AG08396 (cell line): ENCODE data around the gene VAMP2.

Experiments
- DNase-seq: peaks from one replicate; pipeline ENCODE4 v3.0.0; 2012; ENCODE audit warnings: low spot score, mixed read lengths

VAMP2 gene

DNA sequence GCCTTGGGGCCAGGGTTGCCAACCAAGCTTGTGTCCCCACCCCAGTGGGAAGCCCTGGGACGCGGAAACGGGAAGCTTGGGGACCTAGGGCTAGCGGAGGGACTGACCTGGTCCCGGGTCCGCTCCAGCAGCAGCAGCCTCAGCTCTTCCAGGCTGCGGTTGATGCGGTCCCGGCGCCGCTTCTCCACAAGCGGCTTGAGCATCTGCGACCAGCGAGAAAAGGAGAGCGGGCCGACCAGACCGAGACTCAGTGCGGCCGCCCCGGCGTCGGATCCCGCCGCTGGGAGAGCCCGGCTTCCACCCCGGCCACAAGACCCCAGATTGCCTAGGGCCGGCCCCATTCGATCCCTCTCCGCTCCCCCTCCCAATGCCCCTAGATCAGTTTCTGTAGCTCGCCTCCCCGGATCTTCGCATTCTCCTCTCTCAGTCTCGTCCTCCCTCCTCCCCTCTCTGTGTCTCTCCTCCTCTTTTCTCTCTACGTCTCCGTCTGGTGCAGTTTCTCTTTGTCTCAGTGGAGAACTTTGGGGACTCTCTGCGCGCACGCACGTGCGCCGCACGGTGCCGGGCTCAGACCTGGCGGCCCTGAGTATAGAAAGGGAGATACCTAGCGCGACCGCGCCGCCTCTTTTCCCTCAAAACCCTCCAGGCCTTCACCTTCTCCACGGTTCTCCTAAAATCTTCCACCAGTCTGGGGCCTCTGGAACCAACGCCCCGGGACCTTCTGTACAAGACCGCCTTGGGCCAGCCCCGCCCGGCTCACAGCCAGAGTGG, 39.6 kb downstream of the VAMP2 start:
- DNase-seq: no peak

DNA sequence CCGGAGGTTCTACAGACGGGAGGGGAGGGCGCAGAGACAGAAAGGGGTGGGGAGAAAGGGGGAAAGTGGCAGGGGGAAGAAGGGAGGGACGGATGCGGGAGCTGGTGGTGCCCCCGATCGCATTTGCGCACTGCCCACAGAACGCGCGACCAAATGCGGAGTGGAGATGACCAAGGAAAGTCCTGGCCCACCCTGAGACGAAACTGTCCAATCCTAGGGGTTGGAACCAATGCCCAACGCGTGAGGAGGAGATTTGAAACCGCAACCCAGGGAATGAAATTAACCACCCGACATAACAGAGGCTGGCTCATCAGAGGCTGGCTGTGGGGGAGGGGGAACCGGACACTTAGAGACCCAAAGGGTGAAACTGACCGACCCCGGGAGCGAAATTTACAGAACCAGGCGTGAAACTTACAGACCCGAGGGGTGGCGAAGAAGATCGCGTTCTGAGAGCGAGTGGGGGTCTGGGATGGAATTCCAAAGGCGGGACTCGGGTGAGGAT, 40.3 kb downstream of the VAMP2 start:
- peak; percentile 59 for DNase-seq

DNA sequence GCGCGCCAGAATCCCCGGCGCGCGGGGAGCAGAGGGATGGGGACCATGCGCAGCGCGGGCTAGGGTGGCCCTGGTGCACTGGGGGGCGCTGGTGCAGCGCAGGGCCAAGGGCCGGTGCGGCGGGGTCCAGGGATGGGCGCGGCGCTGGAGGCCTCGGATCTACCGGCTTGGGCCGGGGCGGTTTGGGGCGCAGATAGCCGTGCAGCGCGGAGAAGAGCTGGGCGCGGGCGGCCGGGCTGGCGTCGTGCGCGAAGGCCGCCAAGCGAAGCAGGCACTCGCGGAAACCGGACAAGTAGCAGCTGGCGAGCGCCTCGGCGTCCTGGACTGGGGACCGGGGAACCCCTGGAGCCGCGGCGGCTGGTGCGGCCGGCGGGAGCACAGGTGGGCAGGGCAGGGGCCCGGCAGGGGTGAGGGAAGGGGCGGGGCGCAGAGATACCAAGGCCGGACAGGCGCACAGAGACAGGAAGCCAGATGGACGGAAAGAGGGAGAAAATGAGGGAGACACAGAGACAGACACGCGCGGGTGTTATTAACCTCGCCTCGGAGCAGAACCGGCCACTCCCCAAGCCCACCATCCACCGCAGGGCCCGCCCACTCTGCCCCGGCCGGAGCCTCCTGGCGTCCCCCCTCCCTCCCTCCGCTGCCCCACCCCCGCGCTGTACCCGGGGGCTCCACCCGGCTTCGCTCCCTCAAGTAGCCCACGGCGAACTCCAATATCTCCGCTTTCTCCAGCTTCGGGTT, 40.9 kb downstream of the VAMP2 start:
- DNase-seq: peak; percentile 68

DNA sequence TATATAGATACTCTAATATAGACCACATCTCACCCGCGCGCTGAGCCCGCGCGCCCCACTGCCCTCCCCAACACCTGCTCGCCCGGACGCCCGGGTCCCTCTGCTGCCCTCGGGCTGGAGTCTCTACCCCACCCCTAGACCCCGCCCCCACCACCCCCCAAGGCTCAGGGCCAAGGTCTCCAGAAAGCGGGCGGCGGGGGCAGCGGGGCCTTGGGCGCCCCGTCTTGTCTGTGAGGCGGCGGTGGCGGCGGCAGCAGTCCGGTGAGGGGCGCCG, 41.4 kb downstream of the VAMP2 start:
- DNase-seq: no peak

DNA sequence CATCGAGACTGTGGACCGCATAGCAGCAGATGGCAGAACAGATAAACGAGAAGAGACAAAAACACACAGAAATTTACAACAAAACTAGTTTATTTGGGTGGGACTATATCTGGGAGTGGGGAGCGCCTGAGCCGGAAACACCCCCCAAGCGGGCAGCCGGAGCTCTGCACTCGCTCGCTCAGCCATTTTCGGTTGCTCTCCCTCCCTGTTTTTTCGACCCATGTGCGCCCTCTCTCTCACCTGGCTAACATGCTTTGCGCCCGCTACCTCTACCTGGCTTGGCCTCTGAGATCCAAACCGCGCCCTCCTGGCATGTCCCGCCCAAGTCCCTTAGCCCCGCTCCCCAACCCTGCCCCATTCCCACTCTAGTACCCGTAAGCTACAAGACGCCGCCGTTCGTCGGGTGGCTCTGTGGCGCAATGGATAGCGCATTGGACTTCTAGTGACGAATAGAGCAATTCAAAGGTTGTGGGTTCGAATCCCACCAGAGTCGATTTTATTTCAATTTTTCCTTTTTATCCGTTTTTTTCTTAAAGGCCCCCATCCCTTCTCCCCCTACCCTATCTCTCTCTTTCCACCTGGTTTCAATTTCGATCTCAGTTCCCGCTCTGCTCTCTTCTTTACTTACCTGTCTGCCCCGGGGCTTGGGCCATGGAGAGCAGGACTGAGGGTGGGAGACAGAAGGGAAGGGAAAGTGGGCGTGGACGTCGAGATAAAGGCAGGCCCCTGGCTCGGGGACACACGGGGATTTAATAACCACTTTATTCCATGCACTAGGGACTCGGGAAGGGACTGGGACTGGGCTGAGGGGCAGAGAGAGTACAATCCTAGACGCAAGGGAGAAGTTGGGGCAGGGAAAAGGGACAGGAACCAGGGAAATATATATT, 42.0 kb downstream of the VAMP2 start:
- DNase-seq: peak; percentile 77

DNA sequence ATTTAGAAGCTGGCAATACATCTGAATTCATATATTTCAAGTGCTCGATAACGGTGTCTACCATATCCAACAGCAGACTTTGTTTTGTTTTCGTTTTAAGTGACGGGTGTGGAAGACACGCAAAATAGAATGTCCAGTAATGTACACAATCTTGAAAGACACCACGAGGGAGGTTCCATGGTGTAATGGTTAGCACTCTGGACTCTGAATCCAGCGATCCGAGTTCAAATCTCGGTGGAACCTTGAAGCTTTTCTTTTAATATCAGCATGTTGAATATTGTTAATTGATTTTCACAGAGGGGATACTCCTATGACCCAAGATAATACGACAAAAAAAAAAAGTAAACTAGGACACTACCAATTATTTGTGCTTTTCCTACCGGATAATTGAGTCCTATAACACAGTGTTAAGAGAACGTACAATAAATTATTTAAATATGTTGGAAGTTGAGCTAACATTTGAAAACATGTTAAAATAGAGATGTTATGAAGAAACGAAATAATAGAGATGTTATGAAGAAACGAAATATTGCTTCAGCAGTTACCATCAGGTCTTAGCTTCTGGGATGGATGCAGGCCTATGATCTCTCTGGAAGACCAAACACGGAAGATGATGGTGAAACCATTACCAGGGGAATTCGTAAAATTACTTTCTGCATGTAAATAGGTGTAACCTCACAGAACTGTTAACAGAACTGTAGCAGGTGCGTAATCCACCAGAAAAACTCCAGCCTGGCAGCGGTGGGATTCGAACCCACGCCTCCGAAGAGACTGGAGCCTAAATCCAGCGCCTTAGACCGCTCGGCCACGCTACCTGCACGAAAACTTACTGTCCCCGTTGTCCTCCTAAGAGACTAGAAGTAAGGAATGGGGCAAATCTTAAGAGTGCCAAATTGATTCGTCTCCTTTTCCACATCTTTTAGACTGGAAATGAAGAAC, 42.9 kb downstream of the VAMP2 start:
- peak; percentile 74 for DNase-seq

DNA sequence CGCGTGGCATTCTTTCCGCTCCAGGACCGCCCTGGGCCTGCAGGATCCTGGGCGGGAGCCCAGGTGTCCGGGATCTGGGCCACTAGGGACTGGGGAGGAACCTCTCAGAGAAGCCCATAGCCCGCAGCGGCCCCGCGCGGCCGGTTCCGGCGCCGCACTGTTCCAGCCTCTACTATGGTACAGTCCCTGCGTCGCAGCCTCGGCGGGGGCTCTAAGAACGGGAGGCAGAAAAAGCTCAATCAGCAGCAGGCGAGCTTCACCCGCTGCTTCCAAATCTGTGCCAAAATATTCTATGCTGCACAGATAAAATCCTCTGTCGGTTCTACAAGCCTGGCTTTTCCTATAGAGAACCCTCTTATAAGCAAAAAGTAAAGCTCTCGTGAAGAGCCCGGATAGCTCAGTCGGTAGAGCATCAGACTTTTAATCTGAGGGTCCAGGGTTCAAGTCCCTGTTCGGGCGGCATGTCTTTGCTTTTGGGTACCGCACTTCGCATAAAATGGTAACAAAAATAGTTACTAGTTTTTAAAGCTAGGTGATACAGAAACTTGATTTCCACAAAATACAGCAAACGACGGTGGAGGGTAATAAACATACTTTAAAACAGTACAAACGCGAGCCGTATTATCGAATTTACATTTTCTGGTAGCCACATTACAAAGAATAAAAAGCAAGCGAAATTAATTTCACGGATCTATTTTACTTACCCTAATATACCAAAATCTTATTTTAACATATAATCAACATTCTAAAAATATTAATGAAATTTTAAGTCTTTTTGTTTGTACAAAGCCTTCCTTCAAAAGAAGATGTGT, 43.8 kb downstream of the VAMP2 start:
- peak; percentile 87 for DNase-seq

DNA sequence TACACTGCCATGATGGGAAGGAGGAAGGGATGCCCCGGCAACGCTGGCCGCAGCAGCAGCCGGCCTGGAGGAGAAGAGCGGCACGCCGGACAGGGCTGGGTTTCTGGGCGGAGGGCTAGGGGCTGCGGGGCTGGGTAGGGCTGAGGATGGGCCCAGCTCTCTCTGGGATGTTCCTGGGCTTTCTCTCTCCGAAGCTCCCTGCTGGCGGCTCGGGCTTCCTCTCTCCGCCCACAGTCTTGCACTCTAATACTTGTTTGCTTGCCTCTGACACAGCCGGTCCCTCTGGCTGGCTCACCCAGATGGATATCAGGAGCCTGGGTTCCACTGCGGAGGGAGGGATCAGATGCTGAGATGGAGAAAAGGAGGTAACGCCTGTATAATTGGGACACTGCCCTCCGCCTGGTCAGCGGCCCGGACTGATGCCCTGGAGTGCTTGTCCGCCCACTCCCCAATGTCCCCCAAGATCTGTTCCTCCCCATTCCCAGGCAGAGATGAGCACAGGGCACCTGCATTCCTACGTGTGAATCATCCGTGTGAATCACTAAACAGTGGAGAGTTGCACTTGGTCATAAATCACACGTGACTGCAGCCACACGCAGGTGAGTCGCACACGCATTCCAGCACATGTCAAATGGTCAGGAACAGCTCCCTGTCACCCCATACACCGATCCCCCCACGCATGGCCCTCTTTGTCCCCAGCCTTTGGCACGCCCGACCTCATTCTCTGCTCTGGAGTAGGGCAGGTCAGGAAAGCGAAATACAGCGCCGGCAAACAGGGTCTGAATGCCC, 44.6 kb downstream of the VAMP2 start, which contains the start of gene ALOXE3:
Gene ALOXE3, minus strand, starts transcription at position 535 of the 789 bp plus-strand sequence. Its CDS starts 524 bp downstream, at position 11.
- DNase-seq: peak; percentile 67

DNA sequence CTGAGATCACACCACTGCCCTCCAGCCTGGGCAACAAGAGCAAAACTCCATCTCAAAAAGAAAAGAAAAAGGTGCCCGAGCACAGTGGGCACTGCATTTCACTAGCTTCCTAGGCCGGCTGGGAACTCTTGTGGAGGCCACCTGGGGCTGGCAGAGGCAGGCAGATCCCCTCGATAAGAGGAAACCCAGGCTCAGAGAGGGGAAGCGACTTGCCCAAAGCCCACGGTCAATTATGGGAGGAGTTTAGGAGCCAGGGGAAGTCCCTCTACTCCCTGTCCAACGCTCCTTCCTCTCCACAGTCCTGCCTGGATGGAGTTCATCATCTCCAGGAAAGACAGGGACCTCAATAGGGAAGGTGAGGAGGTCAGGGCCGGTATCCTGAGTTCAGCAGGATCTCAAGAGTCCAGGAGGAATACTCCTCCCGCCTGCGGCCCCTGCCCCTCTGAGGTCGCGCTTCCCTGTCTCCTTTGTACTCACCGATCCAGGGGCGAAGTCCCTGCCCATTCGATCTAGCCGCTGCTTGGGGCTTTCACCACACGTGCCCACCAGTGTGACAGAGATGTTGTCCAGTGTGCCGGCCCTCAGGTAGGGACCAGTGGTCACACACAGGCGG, 45.3 kb downstream of the VAMP2 start:
- DNase-seq: no peak

DNA sequence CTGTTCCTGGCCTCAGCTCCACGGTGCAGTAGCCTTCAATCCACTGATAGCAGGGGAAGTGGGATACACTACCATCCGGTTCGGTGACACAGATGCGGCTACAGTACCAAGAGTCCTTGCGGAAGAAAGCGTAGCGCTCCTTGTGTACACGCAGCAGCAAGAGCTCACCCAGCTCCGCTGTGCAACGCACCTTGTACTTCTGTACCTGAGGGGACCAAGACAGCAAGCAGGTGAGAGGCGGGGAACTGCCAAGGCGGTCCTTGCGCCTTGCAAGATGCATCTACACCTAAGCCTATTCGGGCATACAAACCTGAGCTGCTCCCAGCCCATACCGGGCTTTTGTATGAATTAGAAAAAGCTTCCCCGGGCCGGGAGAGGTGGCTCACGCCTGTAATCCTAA, 46.0 kb downstream of the VAMP2 start:
- DNase-seq: no peak

DNA sequence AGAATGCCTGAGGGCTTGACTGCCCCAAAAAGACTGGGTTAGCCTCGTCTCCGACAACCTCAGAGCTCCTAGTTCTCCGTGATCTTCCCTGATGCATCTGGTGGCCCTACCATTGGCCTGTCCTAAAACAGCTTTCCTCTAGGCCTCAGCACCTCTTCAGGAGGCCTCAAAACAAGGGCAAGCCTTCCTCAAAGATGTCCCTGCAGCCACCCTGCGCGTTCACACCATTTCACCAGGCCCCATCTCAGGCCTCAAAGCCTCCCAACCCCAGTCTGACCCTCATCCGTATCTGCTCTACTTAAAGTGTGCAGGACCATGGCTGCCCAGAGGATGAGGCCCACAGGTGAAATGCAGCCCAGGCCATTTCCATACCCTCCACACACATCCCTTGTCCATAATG, 51.8 kb downstream of the VAMP2 start:
- DNase-seq: no peak

DNA sequence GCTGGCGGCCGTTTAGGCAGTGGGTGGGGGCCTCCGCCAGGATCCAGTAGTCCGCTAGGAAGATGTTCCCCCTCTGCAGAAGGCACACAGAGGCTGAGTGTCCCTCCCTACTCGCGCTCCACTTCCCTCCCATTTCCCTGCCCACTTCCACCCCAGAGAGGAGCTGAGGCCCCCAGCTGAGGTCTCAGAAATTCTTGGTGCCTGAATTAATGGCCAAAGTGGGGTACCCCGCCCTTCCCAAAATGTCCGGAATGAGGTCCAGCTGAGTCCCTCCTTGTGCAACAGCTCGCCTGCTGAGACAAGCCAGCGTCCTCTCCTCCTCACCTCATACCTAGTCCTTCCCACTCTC, 52.3 kb downstream of the VAMP2 start:
- no peak for DNase-seq

DNA sequence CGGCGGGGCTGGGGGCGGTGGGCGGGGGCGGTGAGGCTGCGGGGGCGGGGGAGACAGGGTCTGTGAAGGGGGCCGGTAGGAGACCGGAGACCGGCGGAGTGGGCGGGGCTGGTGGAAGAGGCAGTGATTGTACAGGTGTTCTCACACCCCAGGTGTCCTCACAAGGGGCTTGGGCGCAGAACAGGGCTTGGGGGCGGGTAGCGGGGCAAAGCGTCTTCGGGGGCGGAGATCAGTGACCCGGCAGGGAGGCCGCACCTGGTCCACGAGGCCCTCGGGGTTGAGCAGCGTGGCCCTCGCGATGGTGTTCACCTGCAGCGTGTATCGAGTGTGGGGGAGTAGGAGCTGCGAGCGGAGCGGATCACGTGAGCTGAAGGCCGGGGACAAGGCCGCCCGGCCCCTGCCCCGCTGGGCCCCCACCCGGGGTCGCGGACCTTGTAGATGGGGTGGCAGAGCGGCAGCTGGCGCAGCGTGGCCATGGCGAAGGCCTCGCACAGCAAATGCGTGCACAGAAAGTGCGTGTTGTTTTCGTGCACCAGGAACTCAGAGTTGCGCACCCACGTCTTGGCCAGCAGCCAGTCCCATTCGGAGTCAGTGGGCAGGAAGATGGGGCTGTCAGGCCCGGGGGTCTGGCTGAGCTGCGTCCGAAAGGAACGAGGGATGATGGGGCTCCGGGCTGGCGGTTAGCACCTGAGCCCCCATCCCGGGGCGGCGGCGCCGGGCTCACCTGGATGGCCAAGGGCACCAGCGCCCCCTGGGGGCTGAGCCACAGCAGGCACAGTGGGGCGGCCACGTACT, 52.9 kb downstream of the VAMP2 start:
- peak; percentile 60 for DNase-seq
